IMR-90 (cell line): ENCODE measurements around the gene MUC5B.

Experiments used
- CEBPB ChIP-seq: IDR thresholded peaks from 2 replicates; pipeline ENCODE4 v1.6.1; 2012; ENCODE audit warnings: low read depth, low read length, improper control_type of control experiment
- FOS ChIP-seq: fragments of 150-350 bp; IDR thresholded peaks from 2 replicates; pipeline ENCODE4 v1.6.1; 2016; ENCODE audit warnings: low read depth, low read length
- MAZ ChIP-seq: IDR thresholded peaks from 2 replicates; pipeline ENCODE4 v1.6.1; 2012; ENCODE audit warnings: low read depth, mild to moderate bottlenecking, low read length, improper control_type of control experiment, moderate library complexity, borderline replicate concordance
- MXI1 ChIP-seq: IDR thresholded peaks from 2 replicates; pipeline ENCODE4 v1.6.1; 2012; ENCODE audit warnings: low read depth, mild to moderate bottlenecking, low read length, moderate library complexity, borderline replicate concordance
- NFE2L2 ChIP-seq: fragments of 150-350 bp; IDR thresholded peaks from 2 replicates; pipeline ENCODE4 v1.6.1; 2016; ENCODE audit warnings: low read depth, mild to moderate bottlenecking, low read length
- POLR2A ChIP-seq: IDR thresholded peaks from 2 replicates; pipeline ENCODE4 v1.6.1; 2012; ENCODE audit warnings: mild to moderate bottlenecking, low read depth, low read length
- RAD21 ChIP-seq: IDR thresholded peaks from 2 replicates; pipeline ENCODE4 v1.6.1; 2012; ENCODE audit warnings: low read length, improper control_type of control experiment
- RCOR1 ChIP-seq: IDR thresholded peaks from 2 replicates; pipeline ENCODE4 v1.6.1; 2012; ENCODE audit warnings: mild to moderate bottlenecking, low read length, improper control_type of control experiment; ENCODE audit not compliant: insufficient replicate concordance
- RFX5 ChIP-seq: IDR thresholded peaks from 2 replicates; pipeline ENCODE4 v1.8.0; 2012; ENCODE audit warnings: low read depth, mild to moderate bottlenecking, low read length, moderate library complexity
- SMC3 ChIP-seq: fragments of 150-350 bp; IDR thresholded peaks from 2 replicates; pipeline ENCODE4 v1.6.1; 2016; ENCODE audit warnings: low read depth, mild to moderate bottlenecking, antibody characterized with exemption, low read length, moderate library complexity
- TF ChIP-seq, protein P1 (sequence below): conservative IDR thresholded peaks from 2 replicates; pipeline ENCODE4 v1.5.1; 2012; ENCODE audit warnings: mild to moderate bottlenecking, low read depth, low read length, improper control_type of control experiment
- TF ChIP-seq, protein P2 (sequence below): fragments of 150-350 bp; IDR thresholded peaks from 2 replicates; pipeline ENCODE4 v1.6.1; 2016; ENCODE audit warnings: low read depth, mild to moderate bottlenecking, low read length, moderate library complexity, borderline replicate concordance

DNA sequence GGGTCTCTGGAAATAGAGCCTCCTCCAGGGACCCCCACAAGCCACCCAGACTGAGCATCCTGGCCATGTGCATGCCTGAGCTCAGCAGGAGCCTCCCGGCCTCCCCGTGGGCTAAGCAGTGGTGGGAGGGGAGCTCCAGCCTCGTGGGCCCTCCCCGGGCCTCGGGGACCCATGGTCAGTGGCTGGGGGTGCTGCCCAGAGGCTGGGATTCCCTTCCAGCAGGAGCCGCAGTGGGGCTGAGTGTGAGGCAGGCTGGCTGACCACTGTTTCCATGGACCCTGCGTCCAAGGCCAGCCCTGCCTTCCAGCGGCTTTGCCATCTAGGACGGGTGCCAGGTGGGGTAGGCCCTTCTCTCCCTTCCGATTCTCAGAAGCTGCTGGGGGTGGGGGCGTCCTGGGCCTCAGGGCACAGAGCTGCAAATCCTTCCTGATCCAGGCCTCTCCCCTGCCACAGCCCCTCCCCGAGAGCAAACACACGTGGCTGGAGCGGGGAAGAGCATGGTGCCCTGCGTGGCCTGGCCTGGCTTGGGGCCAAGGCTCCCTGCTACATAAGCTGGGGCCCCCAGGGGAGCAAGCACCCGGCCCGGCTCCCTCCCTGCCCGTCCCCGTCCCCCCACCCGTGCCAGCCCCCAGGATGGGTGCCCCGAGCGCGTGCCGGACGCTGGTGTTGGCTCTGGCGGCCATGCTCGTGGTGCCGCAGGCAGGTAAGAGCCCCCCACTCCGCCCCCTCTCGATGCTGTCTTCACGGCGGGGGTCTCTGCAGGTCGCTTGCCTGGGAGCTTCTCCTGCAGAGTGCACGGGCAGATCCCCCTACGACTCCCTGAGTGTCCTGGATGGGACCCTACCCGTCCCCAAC, at the start of gene MUC5B:
- TF ChIP-seq RFX5 (no peak), MXI1 (no peak), POLR2A (no peak), FOS (no peak), MAZ (no peak), RAD21 (no peak), NFE2L2 (no peak), SMC3 (no peak), RCOR1 (no peak), CEBPB (no peak)
- TF ChIP-seq, protein P1, sequence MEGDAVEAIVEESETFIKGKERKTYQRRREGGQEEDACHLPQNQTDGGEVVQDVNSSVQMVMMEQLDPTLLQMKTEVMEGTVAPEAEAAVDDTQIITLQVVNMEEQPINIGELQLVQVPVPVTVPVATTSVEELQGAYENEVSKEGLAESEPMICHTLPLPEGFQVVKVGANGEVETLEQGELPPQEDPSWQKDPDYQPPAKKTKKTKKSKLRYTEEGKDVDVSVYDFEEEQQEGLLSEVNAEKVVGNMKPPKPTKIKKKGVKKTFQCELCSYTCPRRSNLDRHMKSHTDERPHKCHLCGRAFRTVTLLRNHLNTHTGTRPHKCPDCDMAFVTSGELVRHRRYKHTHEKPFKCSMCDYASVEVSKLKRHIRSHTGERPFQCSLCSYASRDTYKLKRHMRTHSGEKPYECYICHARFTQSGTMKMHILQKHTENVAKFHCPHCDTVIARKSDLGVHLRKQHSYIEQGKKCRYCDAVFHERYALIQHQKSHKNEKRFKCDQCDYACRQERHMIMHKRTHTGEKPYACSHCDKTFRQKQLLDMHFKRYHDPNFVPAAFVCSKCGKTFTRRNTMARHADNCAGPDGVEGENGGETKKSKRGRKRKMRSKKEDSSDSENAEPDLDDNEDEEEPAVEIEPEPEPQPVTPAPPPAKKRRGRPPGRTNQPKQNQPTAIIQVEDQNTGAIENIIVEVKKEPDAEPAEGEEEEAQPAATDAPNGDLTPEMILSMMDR, result no peak
- TF ChIP-seq, protein P2, sequence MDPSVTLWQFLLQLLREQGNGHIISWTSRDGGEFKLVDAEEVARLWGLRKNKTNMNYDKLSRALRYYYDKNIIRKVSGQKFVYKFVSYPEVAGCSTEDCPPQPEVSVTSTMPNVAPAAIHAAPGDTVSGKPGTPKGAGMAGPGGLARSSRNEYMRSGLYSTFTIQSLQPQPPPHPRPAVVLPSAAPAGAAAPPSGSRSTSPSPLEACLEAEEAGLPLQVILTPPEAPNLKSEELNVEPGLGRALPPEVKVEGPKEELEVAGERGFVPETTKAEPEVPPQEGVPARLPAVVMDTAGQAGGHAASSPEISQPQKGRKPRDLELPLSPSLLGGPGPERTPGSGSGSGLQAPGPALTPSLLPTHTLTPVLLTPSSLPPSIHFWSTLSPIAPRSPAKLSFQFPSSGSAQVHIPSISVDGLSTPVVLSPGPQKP, result no peak
